Endothelial cell of umbilical vein (primary cell): ENCODE results near the gene AMIGO3. TPM values are rescaled to one million over a fixed set of nuclear protein-coding genes. Genes with fewer than 3 reads are reported as not detected.

Experiments
- BruUV-seq: library from RNA; stranded (reverse); fragments of 400-500 nt; replicated peaks from 2 replicates; lab custom pipeline; 2021; lab: Mats Ljungman, UMichigan
- CTCF ChIA-PET: fragments of 300-600, 350-600 bp; sonication (Branson Sonifier 250); formaldehyde crosslinking; loops from one replicate; lab custom pipeline; 2021; ENCODE audit warnings: antibody characterized with exemption, inconsistent platforms; lab: Charles Lee
- POLR2A ChIA-PET: fragments of 300-600, 350-600 bp; sonication (Branson Sonifier 250); formaldehyde crosslinking; loops from one replicate; lab custom pipeline; 2021; ENCODE audit warnings: antibody characterized with exemption, inconsistent platforms; lab: Charles Lee
- DNase-seq: peaks from one replicate; pipeline ENCODE4 v3.0.0-alpha.2; 2011; ENCODE audit warnings: low read depth, low spot score
- FAIRE-seq: peaks from 2 replicates; lab custom pipeline; 2011; peaks lifted over from hg19 to GRCh38; lab: Jason Lieb, UNC
- H2AFZ ChIP-seq: 2 replicates; pipeline ENCODE4 v1.6.0; 2012; ENCODE audit warnings: low read depth, low read length, control low read depth, inconsistent platforms
- H3K27ac ChIP-seq: 2 replicates; pipeline ENCODE4 v1.5.1; 2011; ENCODE audit warnings: low read depth, mild to moderate bottlenecking, control low read depth, low read length, moderate library complexity; ENCODE audit not compliant: insufficient read depth
- H3K27me3 ChIP-seq, 2 experiments: 2 replicates each; pipeline versions ENCODE4 v1.6.0 to v1.6.1; 2011; ENCODE audit warnings: low read length in 2 of 2, mixed read lengths in 1 of 2; ENCODE audit not compliant: control insufficient read depth in 2 of 2, insufficient read depth in 2 of 2
- H3K36me3 ChIP-seq, 2 experiments: 2 replicates in 1 of 2; 3 replicates in 1 of 2; pipeline ENCODE4 v1.5.1; 2011; ENCODE audit warnings: low read length in 2 of 2, mild to moderate bottlenecking in 1 of 2, moderate library complexity in 1 of 2; ENCODE audit not compliant: control insufficient read depth in 2 of 2, insufficient read depth in 2 of 2; ENCODE audit errors: extremely low read depth in 1 of 2
- H3K4me1 ChIP-seq: 3 replicates; pipeline ENCODE4 v1.5.1; 2011; ENCODE audit warnings: mild to moderate bottlenecking, low read length; ENCODE audit not compliant: control insufficient read depth, insufficient read depth; ENCODE audit errors: extremely low read depth
- H3K4me2 ChIP-seq: 2 replicates; pipeline ENCODE4 v1.6.1; 2011; ENCODE audit warnings: low read length, control low read depth, mixed read lengths; ENCODE audit not compliant: insufficient read depth
- H3K4me3 ChIP-seq, 3 experiments: fragments of 200-600 bp in 1 of 3; sonication (generic), shearing (Covaris generic) in 1 of 3; replicated peaks in 1 of 3; 2 replicates each; pipeline ENCODE4 v1.5.1; 2011 to 2016; ENCODE audit warnings: control low read depth in 3 of 3, low read length in 3 of 3, mild to moderate bottlenecking in 2 of 3, inconsistent platforms in 1 of 3, low read depth in 1 of 3, moderate library complexity in 1 of 3; ENCODE audit not compliant: insufficient read depth in 1 of 3
- H3K79me2 ChIP-seq: 2 replicates; pipeline ENCODE4 v1.6.0; 2012; ENCODE audit warnings: low read length, inconsistent platforms; ENCODE audit not compliant: control insufficient read depth, insufficient read depth
- H3K9ac ChIP-seq: replicated peaks from 2 replicates; pipeline ENCODE3; 2011; ENCODE audit warnings: low read length, control low read depth; ENCODE audit not compliant: insufficient read depth; ENCODE audit errors: extremely low read depth
- H3K9me1 ChIP-seq: replicated peaks from 3 replicates; pipeline ENCODE4 v1.6.0; 2011; ENCODE audit warnings: mild to moderate bottlenecking, low read length; ENCODE audit not compliant: control insufficient read depth, insufficient read depth; ENCODE audit errors: extremely low read depth
- H3K9me3 ChIP-seq: replicated peaks from 2 replicates; pipeline ENCODE4 v1.5.1; 2012; ENCODE audit warnings: low read length, inconsistent platforms; ENCODE audit not compliant: control insufficient read depth, insufficient read depth
- H4K20me1 ChIP-seq: replicated peaks from 2 replicates; pipeline ENCODE3; 2011; ENCODE audit warnings: mild to moderate bottlenecking, low read length; ENCODE audit not compliant: control insufficient read depth, insufficient read depth; ENCODE audit errors: extremely low read depth
- EZH2 ChIP-seq: IDR thresholded peaks from 2 replicates; pipeline ENCODE4 v1.6.1; 2012; ENCODE audit warnings: borderline replicate concordance, low read depth, mild to moderate bottlenecking, moderate library complexity, low read length, inconsistent platforms; ENCODE audit not compliant: severe bottlenecking
- FOS ChIP-seq: IDR thresholded peaks from 2 replicates; pipeline ENCODE4 v1.6.1; 2011; ENCODE audit warnings: mild to moderate bottlenecking, low read length, moderate library complexity, borderline replicate concordance; ENCODE audit not compliant: insufficient read depth
- GATA2 ChIP-seq: IDR thresholded peaks from 2 replicates; pipeline ENCODE4 v1.7.0; 2011; ENCODE audit warnings: low read depth, mild to moderate bottlenecking, moderate library complexity, mixed read lengths, low read length; ENCODE audit not compliant: insufficient read length, insufficient read depth
- JUN ChIP-seq: IDR thresholded peaks from 2 replicates; pipeline ENCODE4 v1.6.1; 2011; ENCODE audit warnings: borderline replicate concordance, low read depth; ENCODE audit not compliant: insufficient read length, insufficient read depth
- POLR2A ChIP-seq: IDR thresholded peaks from 2 replicates; pipeline ENCODE4 v1.6.1; 2012; ENCODE audit warnings: low read depth, mild to moderate bottlenecking, control low read depth, low read length
- POLR2AphosphoS5 ChIP-seq: IDR thresholded peaks from 2 replicates; pipeline ENCODE4 v1.6.1; 2012; ENCODE audit warnings: low read depth, mild to moderate bottlenecking, control low read depth, low read length, moderate library complexity; ENCODE audit not compliant: insufficient read depth
- dilution Hi-C: fragments of 300-500 bp; cut with MboI; formaldehyde crosslinking; loops from one replicate; pipeline ENCODE4 v1.15.0; 2019; ENCODE audit warnings: low sequenced_read_pairs; ENCODE audit not compliant: extremely low pct_ligation_motif_present
- intact Hi-C: fragments of 100-400 bp; cut with micrococcal nuclease; formaldehyde crosslinking; loops from one replicate; pipeline ENCODE4 v1.10.0; 2022
- polyA plus RNA-seq, 4 experiments: library from polyadenylated mRNA; depleted of rRNA in 3 of 4; stranded (reverse) in 3 of 4; unstranded in 1 of 4; fragments of >200 nt; gene quantifications; 2 replicates each; pipeline versions ENCODE4 v1.2.1 to v1.2.3, GENCODE V29; 2011 to 2012; ENCODE audit warnings: missing spikeins in 1 of 4
- total RNA-seq: library from RNA; stranded (reverse); gene quantifications from 2 replicates; pipeline ENCODE4 v1.2.3, GENCODE V29; 2021
- TF ChIP-seq, protein P1 (sequence below): IDR thresholded peaks from 2 replicates; pipeline ENCODE4 v1.6.1; 2011; ENCODE audit not compliant: insufficient read depth, insufficient read length
- TF ChIP-seq, protein P2 (sequence below), 2 donors: IDR thresholded peaks; 1 replicate in 1 of 2; 2 replicates in 1 of 2; pipeline ENCODE4 v1.5.1; 2011; ENCODE audit warnings: low read length in 2 of 2, mild to moderate bottlenecking in 2 of 2, moderate library complexity in 2 of 2, control low read depth in 1 of 2, inconsistent platforms in 1 of 2, low read depth in 1 of 2; ENCODE audit not compliant: insufficient read depth in 1 of 2; ENCODE audit errors: extremely low read depth in 1 of 2

Gene AMIGO3
- total and polyA plus RNA-seq, 2 donors (not counting 3 experiments of a cell fraction or from before 2014, with no cell fraction given): 0.21 TPM; not detected in 1

DNA sequence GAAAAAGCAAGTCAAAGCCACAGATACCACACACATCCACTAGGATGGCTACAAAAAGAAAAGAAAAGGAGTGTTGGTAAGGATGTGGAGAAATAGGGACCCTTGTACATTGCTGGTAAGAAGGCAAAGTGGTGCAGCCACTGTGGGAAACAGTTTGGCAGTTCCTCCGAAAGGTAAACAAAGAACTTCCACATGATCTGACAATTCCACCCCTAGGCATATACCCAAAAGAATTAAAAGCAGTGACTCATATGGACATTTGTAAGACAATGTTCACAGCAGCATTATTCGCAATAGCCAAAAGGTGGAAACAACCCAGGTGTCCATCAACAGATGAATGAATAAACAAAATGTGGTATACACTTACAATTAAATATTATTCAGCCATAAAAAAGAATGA, 26.5 kb upstream of the AMIGO3 start:
- no peak overlapping the region for H3K4me3 ChIP-seq
- DNase-seq: peak; percentile 55
- H3K9me1 ChIP-seq: no peaks in the 10 kb centered on the region
- BruUV-seq: no TSS peak
- TF ChIP-seq, protein P1, sequence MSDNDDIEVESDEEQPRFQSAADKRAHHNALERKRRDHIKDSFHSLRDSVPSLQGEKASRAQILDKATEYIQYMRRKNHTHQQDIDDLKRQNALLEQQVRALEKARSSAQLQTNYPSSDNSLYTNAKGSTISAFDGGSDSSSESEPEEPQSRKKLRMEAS: no peak
- TF ChIP-seq, protein P2, sequence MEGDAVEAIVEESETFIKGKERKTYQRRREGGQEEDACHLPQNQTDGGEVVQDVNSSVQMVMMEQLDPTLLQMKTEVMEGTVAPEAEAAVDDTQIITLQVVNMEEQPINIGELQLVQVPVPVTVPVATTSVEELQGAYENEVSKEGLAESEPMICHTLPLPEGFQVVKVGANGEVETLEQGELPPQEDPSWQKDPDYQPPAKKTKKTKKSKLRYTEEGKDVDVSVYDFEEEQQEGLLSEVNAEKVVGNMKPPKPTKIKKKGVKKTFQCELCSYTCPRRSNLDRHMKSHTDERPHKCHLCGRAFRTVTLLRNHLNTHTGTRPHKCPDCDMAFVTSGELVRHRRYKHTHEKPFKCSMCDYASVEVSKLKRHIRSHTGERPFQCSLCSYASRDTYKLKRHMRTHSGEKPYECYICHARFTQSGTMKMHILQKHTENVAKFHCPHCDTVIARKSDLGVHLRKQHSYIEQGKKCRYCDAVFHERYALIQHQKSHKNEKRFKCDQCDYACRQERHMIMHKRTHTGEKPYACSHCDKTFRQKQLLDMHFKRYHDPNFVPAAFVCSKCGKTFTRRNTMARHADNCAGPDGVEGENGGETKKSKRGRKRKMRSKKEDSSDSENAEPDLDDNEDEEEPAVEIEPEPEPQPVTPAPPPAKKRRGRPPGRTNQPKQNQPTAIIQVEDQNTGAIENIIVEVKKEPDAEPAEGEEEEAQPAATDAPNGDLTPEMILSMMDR (IDR thresholded peaks at IDR 0.05; ENCODE audit: extremely low read depth in 1 of 2, insufficient read depth in 1 of 2, low read depth in 1 of 2, low read length in 2 of 2): peak in 1 of 2 donors; percentile 2
- no peak for TF ChIP-seq POLR2AphosphoS5
- intact Hi-C loops: no loop called here
- POLR2A ChIA-PET: no interaction called here
- H3K27me3 ChIP-seq: no peaks in the 10 kb centered on the region
- H3K4me1 ChIP-seq: peaks cover 13% of the 10 kb centered on the region
- H3K36me3 ChIP-seq: peaks cover 2% of the 10 kb centered on the region in 2 experiments
- CTCF ChIA-PET: no interaction called here
- peak; percentile 53 for FAIRE-seq
- no peak overlapping the region for H3K9ac ChIP-seq
- no peaks in the 10 kb centered on the region for H3K9me3 ChIP-seq
- dilution Hi-C loops: no loop called here
- H3K79me2 ChIP-seq: peaks cover 27% of the 10 kb centered on the region
- H2AFZ ChIP-seq: no peak overlapping the region
- H3K27ac ChIP-seq: no peak overlapping the region
- H4K20me1 ChIP-seq: peaks cover 3% of the 10 kb centered on the region
- no peak overlapping the region for H3K4me2 ChIP-seq

DNA sequence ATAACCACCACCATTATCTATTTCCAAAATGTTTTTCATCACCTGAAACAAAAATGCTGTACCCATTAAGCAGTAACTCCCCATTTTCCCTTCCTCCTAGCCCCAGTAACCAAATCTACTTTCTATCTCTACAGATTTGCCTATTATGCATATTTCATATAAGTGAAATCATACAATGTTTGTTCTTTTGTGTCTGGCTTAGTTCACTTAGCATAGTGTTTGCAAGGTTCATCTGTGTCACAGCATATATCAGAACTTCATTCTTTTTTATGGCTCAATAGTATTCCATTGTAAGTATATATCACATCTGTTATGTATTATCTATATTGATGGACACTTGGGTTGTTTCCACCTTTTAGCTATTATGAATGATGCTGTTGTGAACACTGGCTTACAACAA, 20.9 kb upstream of the AMIGO3 start:
- TF ChIP-seq FOS (no peak), POLR2AphosphoS5 (no peak), POLR2A (no peak), EZH2 (no peak), GATA2 (no peak), JUN (no peak)
- no peaks in the 10 kb centered on the region for H3K27me3 ChIP-seq
- H4K20me1 ChIP-seq: no peaks in the 10 kb centered on the region
- H3K9me3 ChIP-seq: no peaks in the 10 kb centered on the region
- BruUV-seq: no TSS peak
- H3K4me2 ChIP-seq: no peak overlapping the region
- no peak overlapping the region for H3K9ac ChIP-seq
- H3K4me1 ChIP-seq: no peaks in the 10 kb centered on the region
- intact Hi-C loops: no loop called here
- no peak overlapping the region for H2AFZ ChIP-seq
- peaks cover 16% of the 10 kb centered on the region for H3K79me2 ChIP-seq
- ChIA-PET CTCF (no interaction called here), POLR2A (no interaction called here)
- H3K36me3 ChIP-seq: peaks cover 6 to 13% of the 10 kb centered on the region in 2 experiments
- FAIRE-seq (no peak), DNase-seq (no peak)
- H3K27ac ChIP-seq: no peak overlapping the region
- no peak overlapping the region for H3K4me3 ChIP-seq
- dilution Hi-C loops: no loop called here
- no peaks in the 10 kb centered on the region for H3K9me1 ChIP-seq
